Epithelial cell of esophagus (primary cell): ENCODE data around the gene RGS19.

Experiments used
- DNase-seq: peaks from one replicate; pipeline ENCODE4 v3.0.0; 2010; ENCODE audit warnings: low read depth
- H3K4me3 ChIP-seq: 2 replicates; pipeline ENCODE4 v1.5.1; 2011; ENCODE audit warnings: mild to moderate bottlenecking, low read length, control low read depth
- TF ChIP-seq, protein P1 (sequence below): IDR thresholded peaks from 2 replicates; pipeline ENCODE4 v1.5.1; 2011; ENCODE audit warnings: low read depth, mild to moderate bottlenecking, low read length, control low read depth, inconsistent platforms; ENCODE audit not compliant: insufficient read depth; ENCODE audit errors: missing control alignments

The RGS19 gene

DNA sequence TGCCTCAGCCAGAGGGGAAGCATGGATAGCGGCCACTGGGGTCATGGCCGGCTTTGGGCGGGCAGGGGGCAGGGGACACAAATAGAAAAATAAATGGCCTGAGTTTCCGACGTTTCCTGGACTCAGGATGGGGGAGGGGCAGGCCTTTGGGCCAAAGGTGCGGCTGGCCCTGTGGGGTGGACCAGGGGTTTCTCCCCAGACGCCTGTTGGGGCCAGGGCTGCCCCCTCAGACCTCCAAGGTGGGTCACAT is 22.8 kb downstream of the RGS19 start:
- TF ChIP-seq, protein P1, sequence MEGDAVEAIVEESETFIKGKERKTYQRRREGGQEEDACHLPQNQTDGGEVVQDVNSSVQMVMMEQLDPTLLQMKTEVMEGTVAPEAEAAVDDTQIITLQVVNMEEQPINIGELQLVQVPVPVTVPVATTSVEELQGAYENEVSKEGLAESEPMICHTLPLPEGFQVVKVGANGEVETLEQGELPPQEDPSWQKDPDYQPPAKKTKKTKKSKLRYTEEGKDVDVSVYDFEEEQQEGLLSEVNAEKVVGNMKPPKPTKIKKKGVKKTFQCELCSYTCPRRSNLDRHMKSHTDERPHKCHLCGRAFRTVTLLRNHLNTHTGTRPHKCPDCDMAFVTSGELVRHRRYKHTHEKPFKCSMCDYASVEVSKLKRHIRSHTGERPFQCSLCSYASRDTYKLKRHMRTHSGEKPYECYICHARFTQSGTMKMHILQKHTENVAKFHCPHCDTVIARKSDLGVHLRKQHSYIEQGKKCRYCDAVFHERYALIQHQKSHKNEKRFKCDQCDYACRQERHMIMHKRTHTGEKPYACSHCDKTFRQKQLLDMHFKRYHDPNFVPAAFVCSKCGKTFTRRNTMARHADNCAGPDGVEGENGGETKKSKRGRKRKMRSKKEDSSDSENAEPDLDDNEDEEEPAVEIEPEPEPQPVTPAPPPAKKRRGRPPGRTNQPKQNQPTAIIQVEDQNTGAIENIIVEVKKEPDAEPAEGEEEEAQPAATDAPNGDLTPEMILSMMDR: no peak
- no peak for DNase-seq
- no peak overlapping the region for H3K4me3 ChIP-seq

DNA sequence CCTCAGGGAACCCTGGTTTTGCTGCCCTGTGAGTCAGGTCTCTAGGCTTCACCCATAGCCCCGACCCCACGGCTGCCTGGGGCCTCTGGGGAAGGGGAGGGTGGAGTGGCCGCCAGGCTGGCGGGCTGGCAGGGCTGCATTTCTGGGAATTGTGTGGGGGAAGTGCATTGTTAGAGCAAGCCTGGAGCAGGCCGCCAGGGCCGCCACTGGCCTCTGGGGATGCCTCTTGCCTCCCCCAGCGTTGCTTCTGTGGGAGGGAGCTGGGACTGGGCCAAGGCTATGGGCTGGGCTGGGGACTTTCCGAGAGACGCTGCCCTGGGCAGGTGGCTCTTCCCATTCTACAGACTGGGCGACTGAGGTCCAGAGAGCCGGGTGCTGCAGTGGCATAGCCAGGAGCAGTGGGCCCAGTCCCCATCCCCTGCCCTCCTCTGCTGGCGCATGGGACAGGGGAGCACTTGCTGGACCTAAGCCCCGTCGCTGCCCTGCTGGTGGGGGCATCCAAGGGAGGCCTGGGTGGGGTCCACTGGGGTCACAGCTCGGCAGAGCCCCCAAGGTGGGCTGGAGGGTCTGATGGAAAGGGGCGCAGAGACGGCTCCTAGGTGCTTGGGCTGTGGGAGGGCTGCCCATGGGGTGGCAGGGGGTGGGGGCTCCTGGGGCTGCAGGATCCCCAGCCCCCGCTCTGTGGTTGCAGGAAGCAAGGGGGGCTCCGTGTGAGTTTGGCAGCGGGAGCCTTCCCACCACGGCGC is 23.3 kb downstream of the RGS19 start:
- no peak for DNase-seq
- TF ChIP-seq, protein P1: no peak
- H3K4me3 ChIP-seq: no peak overlapping the region

DNA sequence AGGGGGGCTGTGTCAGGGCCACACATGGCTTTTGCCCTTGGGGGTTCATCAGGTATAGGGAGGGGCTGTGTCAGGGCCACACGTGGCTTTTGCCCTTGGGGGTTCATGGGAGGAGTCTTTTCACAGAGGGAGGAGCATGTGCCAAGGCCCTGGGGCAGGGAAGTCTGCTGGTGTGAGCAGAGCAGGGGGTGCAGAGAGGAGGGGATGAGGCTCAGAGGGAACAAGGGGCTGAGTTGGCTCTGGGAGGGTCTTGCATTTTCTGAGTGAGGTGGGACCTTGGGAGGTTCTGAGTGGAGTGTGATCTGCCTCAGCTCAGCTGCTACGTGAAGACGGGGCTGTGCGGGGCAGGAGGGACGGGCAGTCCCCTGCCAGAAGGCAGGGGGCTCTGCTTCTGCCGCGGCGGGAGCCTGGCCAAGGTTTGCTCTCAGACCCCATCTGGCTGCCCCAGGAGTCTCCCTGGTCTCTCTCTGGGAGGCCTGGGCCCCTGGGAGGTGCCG is 23.9 kb downstream of the RGS19 start:
- TF ChIP-seq, protein P1: no peak
- no peak overlapping the region for H3K4me3 ChIP-seq

DNA sequence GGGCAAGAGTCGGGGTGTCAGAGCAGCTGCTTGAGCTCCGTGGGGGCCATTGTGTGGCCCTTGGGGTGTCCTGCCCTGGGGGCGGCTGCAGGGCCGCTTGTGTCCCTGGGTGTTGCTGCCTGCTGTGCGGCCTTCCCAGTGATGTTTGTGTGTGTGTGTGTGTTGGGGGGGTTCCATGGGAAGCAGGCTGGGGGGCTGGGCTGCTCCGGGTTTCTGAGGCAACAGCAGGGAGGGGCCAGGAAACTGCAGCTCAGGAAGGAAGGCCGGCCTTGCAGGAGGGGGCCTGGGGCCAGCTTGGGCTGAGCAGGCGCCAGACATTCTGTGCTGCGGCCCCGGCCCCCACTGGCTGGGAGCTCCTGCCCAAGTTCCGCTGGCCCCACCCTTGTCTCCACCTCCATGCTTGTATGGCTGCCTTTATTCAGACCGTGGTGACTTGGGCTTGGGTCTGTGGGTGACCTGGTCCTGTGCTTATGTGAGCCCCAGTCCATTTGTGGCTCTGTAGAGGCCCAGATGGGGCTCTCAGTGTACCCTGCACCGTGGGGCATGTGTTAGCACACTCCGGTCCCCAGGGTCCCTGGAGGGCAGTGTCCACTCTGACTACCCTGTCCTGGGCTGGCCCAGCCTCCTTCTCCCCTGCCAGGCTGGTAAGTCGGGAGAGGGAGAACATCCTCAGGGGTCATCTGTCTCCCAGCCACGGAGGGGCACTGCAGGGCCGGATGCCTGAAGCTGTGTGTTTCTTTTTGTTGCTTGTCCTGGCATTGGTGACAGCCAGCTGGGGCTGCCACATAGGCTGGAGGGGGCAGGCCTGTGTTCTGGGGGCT is 25.3 kb downstream of the RGS19 start:
- no peak overlapping the region for H3K4me3 ChIP-seq
- DNase-seq: no peak
- TF ChIP-seq, protein P1: no peak

More for the DNA sequence above, 23.9 kb downstream of the RGS19 start:
- no peak for DNase-seq

DNA sequence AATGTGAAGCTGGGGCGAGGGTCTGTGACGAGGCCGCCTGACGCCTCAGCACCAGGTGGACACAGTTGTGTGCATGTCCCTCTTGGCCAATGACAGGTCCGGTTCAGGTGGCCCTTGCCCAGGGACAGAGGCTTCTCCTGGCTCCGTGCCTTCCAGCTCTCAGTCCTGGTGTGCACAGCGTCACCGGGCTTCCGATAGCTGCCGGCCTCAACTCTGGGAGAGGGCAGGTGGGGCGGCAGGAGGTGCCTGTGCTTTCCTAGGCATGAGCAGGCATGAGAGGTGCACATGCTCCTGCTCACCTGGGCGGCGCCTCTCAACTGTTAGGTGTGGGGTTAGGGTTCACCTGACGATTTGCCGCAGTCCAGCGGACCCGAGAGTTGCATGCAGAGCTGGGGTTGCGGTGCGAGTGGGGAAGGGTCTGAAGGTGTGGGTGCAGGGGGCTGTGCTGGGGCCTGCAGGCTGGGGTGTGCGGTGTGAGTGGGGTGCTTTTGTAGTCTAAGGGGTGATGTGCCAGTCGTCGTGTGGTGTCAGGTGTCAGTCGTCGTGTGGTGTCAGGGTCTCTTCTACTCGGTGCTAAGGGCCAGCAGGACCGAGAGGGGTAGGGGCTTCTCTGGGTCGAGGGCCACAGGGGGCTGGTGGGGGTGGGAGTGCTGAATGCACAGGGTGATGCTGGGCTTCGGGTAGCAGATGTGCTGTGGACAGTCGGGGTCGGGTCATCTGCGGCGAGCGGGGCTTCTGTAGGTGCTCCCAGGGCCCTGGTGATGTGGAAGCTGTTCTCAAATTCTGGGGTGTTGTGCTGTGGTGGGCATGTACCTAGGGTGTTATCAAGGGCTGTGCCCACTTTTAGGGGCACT is 26.1 kb downstream of the RGS19 start:
- TF ChIP-seq, protein P1: no peak
- DNase-seq: no peak
- H3K4me3 ChIP-seq: no peak overlapping the region

DNA sequence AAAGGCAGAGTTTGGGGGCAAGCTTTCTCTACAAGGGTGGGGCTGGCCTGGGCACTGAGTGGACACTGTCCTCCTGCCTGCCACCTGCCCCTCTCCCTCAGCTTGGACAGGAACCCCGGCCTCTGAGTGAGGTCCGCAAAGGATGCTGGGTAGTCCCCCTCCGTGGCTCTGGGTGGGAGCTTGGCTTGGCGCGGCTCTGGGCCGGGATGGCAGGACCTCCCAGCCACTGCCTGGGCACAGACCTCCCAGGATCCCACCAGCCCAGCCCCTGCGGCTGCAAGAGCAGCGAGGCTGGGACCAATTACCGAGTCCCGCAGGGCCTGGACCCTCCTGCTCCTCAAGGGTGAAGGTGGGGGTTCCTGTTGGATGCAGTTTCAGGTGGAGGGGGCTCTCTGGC is 27.0 kb downstream of the RGS19 start:
- TF ChIP-seq, protein P1: no peak
- no peak overlapping the region for H3K4me3 ChIP-seq
- DNase-seq: no peak
